Vagina (tissue), 2 donors: Measurements from ENCODE around the gene ZNF775. TPM values are rescaled to one million over a fixed set of nuclear protein-coding genes. Genes with fewer than 3 reads are reported as not detected.

ENCODE experiments used
- DNase-seq, 2 donors: peaks; one replicate each; pipeline ENCODE4 v3.0.0-alpha.2; 2017; ENCODE audit errors: extremely low spot score in 2 of 2
- H3K27ac ChIP-seq: fragments of 200-600 bp; sonication (generic); one replicate; pipeline ENCODE4 v1.5.1; 2019
- H3K27me3 ChIP-seq: fragments of 200-600 bp; sonication (generic); one replicate; pipeline ENCODE4 v1.5.1; 2019
- H3K36me3 ChIP-seq, 2 donors: fragments of 200-600 bp; sonication (generic); one replicate each; pipeline ENCODE4 v1.5.1; 2017 to 2019
- H3K4me1 ChIP-seq: fragments of 200-600 bp; sonication (generic); one replicate; pipeline ENCODE4 v1.5.1; 2019
- H3K4me3 ChIP-seq, 2 donors: fragments of 200-600 bp; sonication (generic); 1 replicate in 1 of 2; 2 replicates in 1 of 2; pipeline ENCODE4 v1.5.1; 2016 to 2019
- H3K9me3 ChIP-seq: fragments of 200-600 bp; sonication (generic); one replicate; pipeline ENCODE4 v1.5.1; 2019
- CTCF ChIP-seq, 3 experiments: fragments of 450-650 bp in 2 of 3; fragments of 200-600 bp in 1 of 3; sonication (generic) in 1 of 3; IDR thresholded peaks; one replicate each; pipeline ENCODE4 v1.5.1; 2017 to 2019; ENCODE audit warnings: antibody characterized with exemption in 3 of 3, mild to moderate bottlenecking in 2 of 3, moderate library complexity in 2 of 3
- POLR2A ChIP-seq, 2 donors: fragments of 450-650 bp; IDR thresholded peaks; one replicate each; pipeline ENCODE4 v1.6.1; 2017; ENCODE audit warnings: antibody characterized with exemption in 2 of 2, mild to moderate bottlenecking in 2 of 2, moderate library complexity in 2 of 2
- POLR2AphosphoS5 ChIP-seq, 2 donors: sonication (generic); formaldehyde crosslinking; IDR thresholded peaks; one replicate each; pipeline ENCODE4 v1.9.0; 2017; ENCODE audit warnings: antibody characterized with exemption in 2 of 2, mild to moderate bottlenecking in 2 of 2, low read depth in 1 of 2; ENCODE audit not compliant: insufficient read depth in 1 of 2
- intact Hi-C: fragments of 100-400 bp; cut with DNase I; formaldehyde crosslinking; loops from one replicate; pipeline ENCODE4 v1.15.1; 2023
- total RNA-seq: library from RNA; depleted of rRNA; stranded (reverse); fragments of >200 nt; gene quantifications from one replicate; pipeline ENCODE4 v1.2.3, GENCODE V29; 2016

ZNF775 gene
- total RNA-seq, result 4.4 TPM

- H3K27me3 ChIP-seq, result no peaks in the 10 kb centered on the region
- no peaks in the 10 kb centered on the region for H3K9me3 ChIP-seq
- no peak for TF ChIP-seq CTCF (IDR thresholded peaks at IDR 0.05)
- peak; percentile 5 to 71 for TF ChIP-seq POLR2A (IDR thresholded peaks at IDR 0.05)
- TF ChIP-seq POLR2AphosphoS5 (IDR thresholded peaks at IDR 0.05; ENCODE audit: insufficient read depth in 1 of 2, low read depth in 1 of 2), result peak; percentile 11 to 82
- DNase-seq, result peak in 1 of 2 donors; percentile 98
- intact Hi-C loops, result no loop called here
- peak within 1 kb of the TSS; percentile 77 to 95 for H3K4me3 ChIP-seq
- peak within 1 kb of the TSS; percentile 91 for H3K27ac ChIP-seq
- H3K4me1 ChIP-seq, result peaks cover 36% of the 10 kb centered on the region
- no peaks in the 10 kb centered on the region for H3K36me3 ChIP-seq
Observed at GRCh38 chr7:150378853-150379440, at the start of gene ZNF775. Gene ZNF775, plus strand, starts transcription at chr7:150379330. Its CDS starts 9,141 bp downstream, at chr7:150388471.

- peaks cover 2% of the 10 kb centered on the region for H3K4me1 ChIP-seq
- no peaks in the 10 kb centered on the region for H3K27me3 ChIP-seq
- intact Hi-C loops, result no loop called here
- no peaks in the 10 kb centered on the region for H3K36me3 ChIP-seq
- H3K9me3 ChIP-seq, result no peaks in the 10 kb centered on the region
- TF ChIP-seq POLR2A (IDR thresholded peaks at IDR 0.05), result no peak
- TF ChIP-seq POLR2AphosphoS5 (IDR thresholded peaks at IDR 0.05; ENCODE audit: insufficient read depth in 1 of 2, low read depth in 1 of 2), result no peak
- no peak for TF ChIP-seq CTCF (IDR thresholded peaks at IDR 0.05)
- H3K27ac ChIP-seq, result no peak overlapping the region
- no peak for DNase-seq
- H3K4me3 ChIP-seq, result no peak overlapping the region
Observed at GRCh38 chr7:150329331-150330120, 49.6 kb upstream of the ZNF775 start.

- no peak for TF ChIP-seq POLR2AphosphoS5 (IDR thresholded peaks at IDR 0.05; ENCODE audit: insufficient read depth in 1 of 2, low read depth in 1 of 2)
- TF ChIP-seq CTCF (IDR thresholded peaks at IDR 0.05), result no peak
- no peak for TF ChIP-seq POLR2A (IDR thresholded peaks at IDR 0.05)
- H3K27ac ChIP-seq, result no peak overlapping the region
- intact Hi-C loops, result no loop called here
- H3K36me3 ChIP-seq, result no peaks in the 10 kb centered on the region
- H3K4me3 ChIP-seq, result no peak overlapping the region
- H3K27me3 ChIP-seq, result no peaks in the 10 kb centered on the region
- H3K4me1 ChIP-seq, result peaks cover 4% of the 10 kb centered on the region
- H3K9me3 ChIP-seq, result no peaks in the 10 kb centered on the region
- DNase-seq, result no peak
Observed at GRCh38 chr7:150330211-150330885, 48.8 kb upstream of the ZNF775 start.

GRCh38 chr7:150332852-150333635 is 46.1 kb upstream of the ZNF775 start:
- intact Hi-C loops, result no loop called here
- Histone ChIP-seq H3K4me1 (peaks cover 21% of the 10 kb centered on the region), H3K27ac (peak overlapping the region; percentile 90), H3K9me3 (no peaks in the 10 kb centered on the region), H3K27me3 (no peaks in the 10 kb centered on the region), H3K4me3 (no peak overlapping the region), H3K36me3 (no peaks in the 10 kb centered on the region)
- DNase-seq, result no peak
- TF ChIP-seq POLR2AphosphoS5 (IDR thresholded peaks at IDR 0.05; ENCODE audit: insufficient read depth in 1 of 2, low read depth in 1 of 2), result no peak
- TF ChIP-seq POLR2A (IDR thresholded peaks at IDR 0.05), result no peak
- TF ChIP-seq CTCF (IDR thresholded peaks at IDR 0.05), result no peak
